ENCODE data around the gene RMND1. TPM values are rescaled to one million over a fixed set of nuclear protein-coding genes. Genes with fewer than 3 reads are reported as not detected.
A peak's percentile ranks its signal among the peaks of the same experiment; 100 is the strongest.
"Not testable (repeated sequence)": the region's sequence is repeated elsewhere in the genome, so short reads cannot be mapped to it uniquely, and the experiment has no call there.

The RMND1 gene
- total RNA-seq, 2 experiments from 2014 or later: 22.6 to 23.0 TPM

GRCh38 chr6:151482290-151482689 lies 30.4 kb upstream of the RMND1 start:
- POLR2A ChIA-PET: interaction anchor here (0.7 kb wide), 1 partner anchor 29 kb away, joined by 3 read pairs; no protein-coding TSS in a partner anchor
- peaks cover 22% of the 10 kb centered on the region for H3K4me1 Mint-ChIP-seq (ENCODE audit: low read depth)
- no peaks in the 10 kb centered on the region for H3K9me3 Mint-ChIP-seq
- intact Hi-C loops (cut with micrococcal nuclease): no loop called here
- no peaks in the 10 kb centered on the region for H3K27me3 Mint-ChIP-seq
- peak overlapping the region; percentile 59 for H3K4me3 Mint-ChIP-seq
- H3K27ac Mint-ChIP-seq: peak overlapping the region; percentile 81
- DNase-seq: no peak
- H3K36me3 Mint-ChIP-seq: no peaks in the 10 kb centered on the region
- CTCF ChIA-PET: interaction anchor here (0.6 to 1.4 kb wide), 3 partner anchors 14 to 109 kb away, joined by 3 to 4 read pairs (median 3); no protein-coding TSS in a partner anchor

GRCh38 chr6:151481786-151482185 lies 29.9 kb upstream of the RMND1 start:
- H3K36me3 Mint-ChIP-seq: no peaks in the 10 kb centered on the region
- ChIA-PET POLR2A (interaction anchor here (1.6 kb wide), 1 partner anchor 30 kb away, joined by 4 read pairs; the partner anchor contains the start of gene RMND1), CTCF (interaction anchor here (1.0 to 1.4 kb wide), 2 partner anchors 15 to 76 kb away, joined by 3 to 4 read pairs; no protein-coding TSS in a partner anchor)
- peak overlapping the region; percentile 58 for H3K27ac Mint-ChIP-seq
- H3K27me3 Mint-ChIP-seq: no peaks in the 10 kb centered on the region
- no peak for DNase-seq
- H3K4me1 Mint-ChIP-seq (ENCODE audit: low read depth): peaks cover 22% of the 10 kb centered on the region
- intact Hi-C loops (cut with micrococcal nuclease): no loop called here
- no peak overlapping the region for H3K4me3 Mint-ChIP-seq
- H3K9me3 Mint-ChIP-seq: no peaks in the 10 kb centered on the region

GRCh38 chr6:151478670-151479069 lies 26.7 kb upstream of the RMND1 start:
- H3K4me1 Mint-ChIP-seq (ENCODE audit: low read depth): peaks cover 24% of the 10 kb centered on the region
- H3K4me3 Mint-ChIP-seq: no peak overlapping the region
- no peaks in the 10 kb centered on the region for H3K36me3 Mint-ChIP-seq
- no peaks in the 10 kb centered on the region for H3K27me3 Mint-ChIP-seq
- no peaks in the 10 kb centered on the region for H3K9me3 Mint-ChIP-seq
- H3K27ac Mint-ChIP-seq: no peak overlapping the region
- POLR2A ChIA-PET: no interaction called here
- intact Hi-C loops (cut with micrococcal nuclease): loop anchor here (5.0 kb wide), 1 partner anchor 71 kb away; no protein-coding TSS in a partner anchor
- DNase-seq: no peak
- CTCF ChIA-PET: no interaction called here

GRCh38 chr6:151477726-151478125 lies 25.8 kb upstream of the RMND1 start:
- no peaks in the 10 kb centered on the region for H3K36me3 Mint-ChIP-seq
- DNase-seq: no peak
- peaks cover 20% of the 10 kb centered on the region for H3K4me1 Mint-ChIP-seq (ENCODE audit: low read depth)
- ChIA-PET POLR2A (no interaction called here), CTCF (no interaction called here)
- intact Hi-C loops (cut with micrococcal nuclease): loop anchor here (2.0 to 5.0 kb wide), 2 partner anchors 25 to 70 kb away; partner anchors contain the start of gene RMND1
- H3K9me3 Mint-ChIP-seq: no peaks in the 10 kb centered on the region
- no peak overlapping the region for H3K4me3 Mint-ChIP-seq
- no peaks in the 10 kb centered on the region for H3K27me3 Mint-ChIP-seq
- H3K27ac Mint-ChIP-seq: no peak overlapping the region

GRCh38 chr6:151475653-151476523 lies 24.0 kb upstream of the RMND1 start:
- Mint-ChIP-seq H3K27me3 (no peaks in the 10 kb centered on the region), H3K27ac (no peak overlapping the region), H3K9me3 (no peaks in the 10 kb centered on the region), H3K4me3 (no peak overlapping the region), H3K4me1 (ENCODE audit: low read depth) (peaks cover 5% of the 10 kb centered on the region), H3K36me3 (no peaks in the 10 kb centered on the region)
- ChIA-PET CTCF (interaction anchor here (0.7 to 2.3 kb wide), 6 partner anchors 8 to 70 kb away, joined by 3 to 9 read pairs (median 3); partner anchors contain the start of gene RMND1), POLR2A (no interaction called here)
- intact Hi-C loops (cut with micrococcal nuclease): loop anchor here (1.0 to 5.0 kb wide), 3 partner anchors 23 to 69 kb away; partner anchors contain the start of gene RMND1
- peak; percentile 38 for DNase-seq

GRCh38 chr6:151464702-151465101 lies 12.8 kb upstream of the RMND1 start:
- peaks cover 6% of the 10 kb centered on the region for H3K4me1 Mint-ChIP-seq (ENCODE audit: low read depth)
- intact Hi-C loops (cut with micrococcal nuclease): no loop called here

GRCh38 chr6:151461673-151462072 lies 9.7 kb upstream of the RMND1 start:
- Mint-ChIP-seq H3K4me3 (no peak overlapping the region), H3K27ac (no peak overlapping the region), H3K4me1 (ENCODE audit: low read depth) (peaks cover 6% of the 10 kb centered on the region), H3K9me3 (no peaks in the 10 kb centered on the region), H3K36me3 (peaks cover 8% of the 10 kb centered on the region), H3K27me3 (no peaks in the 10 kb centered on the region)
- CTCF ChIA-PET: interaction anchor here (0.5 kb wide), 1 partner anchor 12 kb away, joined by 4 read pairs; no protein-coding TSS in a partner anchor
- no peak for DNase-seq
- intact Hi-C loops (cut with micrococcal nuclease): no loop called here
- POLR2A ChIA-PET: interaction anchor here (0.6 kb wide), 1 partner anchor 54 kb away, joined by 3 read pairs; no protein-coding TSS in a partner anchor

More at GRCh38 chr6:151464702-151465101, 12.8 kb upstream of the RMND1 start:
- no peak for DNase-seq
- no peaks in the 10 kb centered on the region for H3K27me3 Mint-ChIP-seq
- peaks cover 8% of the 10 kb centered on the region for H3K36me3 Mint-ChIP-seq
- ChIA-PET CTCF (no interaction called here), POLR2A (no interaction called here)
- H3K9me3 Mint-ChIP-seq: no peaks in the 10 kb centered on the region
- no peak overlapping the region for H3K27ac Mint-ChIP-seq
- no peak overlapping the region for H3K4me3 Mint-ChIP-seq

GRCh38 chr6:151455751-151456398 lies 3.9 kb upstream of the RMND1 start:
- CTCF ChIA-PET, H3K27me3 Mint-ChIP-seq, H3K36me3 Mint-ChIP-seq, H3K4me3 Mint-ChIP-seq, H3K27ac Mint-ChIP-seq, H3K9me3 Mint-ChIP-seq, POLR2A ChIA-PET, DNase-seq: not testable (repeated sequence)
- H3K4me1 Mint-ChIP-seq (ENCODE audit: low read depth): peaks cover 20% of the 10 kb centered on the region
- intact Hi-C loops (cut with micrococcal nuclease): loop anchor here (10.0 kb wide), 1 partner anchor 591 kb away; the partner anchor contains the start of gene MTHFD1L

GRCh38 chr6:151452750-151453427 lies 963 bp upstream of the RMND1 start:
- H3K27ac Mint-ChIP-seq: peak overlapping the region; percentile 78
- ChIA-PET POLR2A (interaction anchor here (0.8 to 2.9 kb wide), 3 partner anchors 28 to 63 kb away, joined by 3 to 16 read pairs (median 4); no protein-coding TSS in a partner anchor), CTCF (interaction anchor here (0.8 to 2.0 kb wide), 3 partner anchors 23 to 74 kb away, joined by 3 to 9 read pairs (median 3); no protein-coding TSS in a partner anchor)
- peak; percentile 11 for DNase-seq
- H3K27me3 Mint-ChIP-seq: peaks cover 3% of the 10 kb centered on the region
- H3K9me3 Mint-ChIP-seq: no peaks in the 10 kb centered on the region
- H3K4me3 Mint-ChIP-seq: peak overlapping the region; percentile 94
- peaks cover 6% of the 10 kb centered on the region for H3K36me3 Mint-ChIP-seq
- H3K4me1 Mint-ChIP-seq (ENCODE audit: low read depth): peaks cover 29% of the 10 kb centered on the region
- intact Hi-C loops (cut with micrococcal nuclease): loop anchor here (1.0 to 10.0 kb wide), 9 partner anchors 24 to 1530 kb away; partner anchors contain the start of genes FBXO5 and MTHFD1L

GRCh38 chr6:151451417-151451949 lies 443 bp downstream of the RMND1 start:
- Mint-ChIP-seq H3K36me3 (peaks cover 6% of the 10 kb centered on the region), H3K9me3 (no peaks in the 10 kb centered on the region), H3K27ac (peak overlapping the region; percentile 78), H3K4me3 (peak overlapping the region; percentile 94), H3K4me1 (ENCODE audit: low read depth) (peaks cover 32% of the 10 kb centered on the region), H3K27me3 (peaks cover 3% of the 10 kb centered on the region)
- CTCF ChIA-PET: interaction anchor here (1.0 to 2.0 kb wide), 5 partner anchors 10 to 117 kb away, joined by 3 to 9 read pairs (median 6); no protein-coding TSS in a partner anchor
- DNase-seq: no peak
- intact Hi-C loops (cut with micrococcal nuclease): loop anchor here (5.0 to 10.0 kb wide), 2 partner anchors 587 to 721 kb away; partner anchors contain the start of gene MTHFD1L
- POLR2A ChIA-PET: interaction anchor here (0.7 to 2.9 kb wide), 6 partner anchors 10 to 850 kb away, joined by 3 to 16 read pairs (median 4); no protein-coding TSS in a partner anchor

- intact Hi-C loops (cut with micrococcal nuclease): loop anchor here (5.0 to 10.0 kb wide), 2 partner anchors 586 to 721 kb away; partner anchors contain the start of gene MTHFD1L
- ChIA-PET CTCF (interaction anchor here (1.0 to 2.0 kb wide), 4 partner anchors 9 to 45 kb away, joined by 4 to 9 read pairs (median 6); no protein-coding TSS in a partner anchor), POLR2A (interaction anchor here (1.3 to 2.9 kb wide), 3 partner anchors 9 to 72 kb away, joined by 3 to 16 read pairs (median 7); no protein-coding TSS in a partner anchor)
- H3K27me3 Mint-ChIP-seq, DNase-seq, H3K9me3 Mint-ChIP-seq, H3K36me3 Mint-ChIP-seq: not testable (repeated sequence)
- Mint-ChIP-seq H3K4me1 (ENCODE audit: low read depth) (peaks cover 29% of the 10 kb centered on the region), H3K4me3 (peak overlapping the region; percentile 94), H3K27ac (peak overlapping the region; percentile 78)
Measured at GRCh38 chr6:151450928-151451327, 998 bp downstream of the RMND1 start.

Data from activated CD4-positive, alpha-beta memory T cell treated with anti-CD3 and anti-CD28 coated beads for 36 hours (primary cell).